ENCODE results near the gene KRTAP19-8.

DNA sequence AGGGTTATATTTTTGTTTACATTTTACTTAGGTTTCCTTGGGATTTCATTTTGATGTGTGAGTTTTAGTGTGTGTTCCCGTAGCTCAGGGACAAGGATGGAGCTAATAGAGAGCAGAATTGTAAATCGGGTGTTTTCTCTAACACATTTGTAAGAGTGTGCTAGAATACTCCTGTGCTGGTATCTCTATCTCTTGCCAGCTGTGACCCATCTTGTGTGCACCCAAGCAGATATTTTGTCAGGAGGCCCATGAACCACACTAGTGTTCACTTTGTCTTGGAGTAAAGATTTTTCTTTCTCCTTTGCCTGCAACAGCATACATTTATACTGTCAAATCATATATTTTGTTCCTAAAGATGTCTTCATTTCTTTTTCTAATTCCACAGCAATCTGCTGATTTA, 23.4 kb downstream of the KRTAP19-8 start:
- TF ChIP-seq CTCF (IDR thresholded peaks at IDR 0.05 in 8 of 11, conservative IDR thresholded peaks at IDR 0.05 in 3 of 11) (no peak), POLR2A (IDR thresholded peaks at IDR 0.05) (no peak), POLR2AphosphoS5 (IDR thresholded peaks at IDR 0.05) (no peak)

All from spleen (tissue), 7 donors.